ENCODE results near the gene ACTR3. TPM values are rescaled to one million over a fixed set of nuclear protein-coding genes. Genes with fewer than 3 reads are reported as not detected.
A peak's percentile ranks its signal among the peaks of the same experiment; 100 is the strongest.

ACTR3 gene
- total and polyA plus RNA-seq, 2 of the 4 experiments (the other 2 are of a cell fraction): 246 to 307 TPM

- Histone ChIP-seq H3K56ac (ENCODE audit: extremely low read depth, insufficient read depth, low read length) (no peak overlapping the region), H4K91ac (ENCODE audit: insufficient read depth, low read depth, low read length) (no peak overlapping the region), H3K4me1 (ENCODE audit: control insufficient read depth, insufficient read depth, low read length) (peaks cover 8% of the 10 kb centered on the region), H4K5ac (ENCODE audit: low read depth, low read length) (no peak overlapping the region), H3K9me1 (ENCODE audit: insufficient read depth, low read length) (peaks cover 7% of the 10 kb centered on the region; the same call in 1 of the 2 replicates), H4K8ac (ENCODE audit: low read depth in 2 of 2, low read length in 2 of 2) (no peak overlapping the region), H3K9me3 (ENCODE audit: control insufficient read depth, insufficient read depth, low read length) (no peaks in the 10 kb centered on the region), H3K14ac (replicated peaks; ENCODE audit: low read depth, low read length) (no peak overlapping the region), H2AK9ac (replicated peaks; ENCODE audit: low read depth, low read length, poor library complexity) (no peak overlapping the region), H3K23ac (ENCODE audit: low read depth, low read length) (no peak overlapping the region), H3K4ac (ENCODE audit: low read depth, low read length) (no peak overlapping the region), H3K9ac (ENCODE audit: low read depth, low read length) (no peak overlapping the region), H2BK20ac (ENCODE audit: low read depth, low read length) (no peak overlapping the region), H3K18ac (ENCODE audit: low read depth, low read length) (no peak overlapping the region), H4K20me1 (ENCODE audit: insufficient read depth, low read length) (peaks cover 17% of the 10 kb centered on the region; the same call in 1 of the 2 replicates), H3K27me3 (ENCODE audit: control insufficient read depth, insufficient read depth, low read length) (no peaks in the 10 kb centered on the region), H3K4me3 (ENCODE audit: insufficient read depth, low read depth, low read length) (no peak overlapping the region), H3K27ac (ENCODE audit: insufficient read depth, low read length) (no peak overlapping the region), H3K79me1 (ENCODE audit: low read depth in 1 of 2, low read length in 2 of 2) (peaks cover 5 to 46% of the 10 kb centered on the region in 2 experiments; a peak in 3 of 4 replicates), H2BK5ac (ENCODE audit: low read depth, low read length, poor library complexity, severe bottlenecking) (peak overlapping the region; percentile 50), H3K4me2 (ENCODE audit: low read depth, low read length) (0 out of 2 replicates have a peak overlapping the region, but pooled peaks have one; percentile 30), H2BK120ac (ENCODE audit: low read depth, low read length) (no peak overlapping the region), H2AK5ac (ENCODE audit: low read depth, low read length) (no peak overlapping the region), H3K36me3 (ENCODE audit: control insufficient read depth, insufficient read depth, low read length) (peaks cover 4% of the 10 kb centered on the region; the same call in 1 of the 2 replicates), H2BK15ac (ENCODE audit: low read depth, low read length) (no peak overlapping the region), H2AFZ (replicated peaks; ENCODE audit: low read length, poor library complexity) (no peak overlapping the region)
- ATAC-seq (ENCODE audit: low read depth) (no peak), DNase-seq (peak; percentile 19)
- in situ Hi-C loops (cut with MboI; ENCODE audit: low sequenced_read_pairs) (no loop called here), dilution Hi-C loops (cut with HindIII; ENCODE audit: low sequenced_read_pairs, unreplicated experiment) (no loop called here), intact Hi-C loops (cut with micrococcal nuclease) (no loop called here)
- ChIA-PET CTCF (interaction anchor here (0.6 kb wide), 1 partner anchor 144 kb away, joined by 5 read pairs; no protein-coding TSS in a partner anchor), POLR2A (ENCODE audit: unreplicated experiment) (no interaction called here)
- TF ChIP-seq CHD1 (IDR thresholded peaks at IDR 0.05; ENCODE audit: low read depth, low read length) (no peak), CEBPB (IDR thresholded peaks at IDR 0.05; ENCODE audit: low read depth, low read length) (0 out of 2 replicates have a peak, but pooled peaks have one; percentile 0), CTCF (conservative IDR thresholded peaks at IDR 0.05; ENCODE audit: low read depth, low read length) (no peak), POLR2A (IDR thresholded peaks at IDR 0.05; ENCODE audit: low read depth, low read length) (no peak), USF2 (IDR thresholded peaks at IDR 0.05; ENCODE audit: low read depth, low read length) (no peak), RAD21 (IDR thresholded peaks at IDR 0.05; ENCODE audit: low read length) (no peak)
- no CpG with 5 or more reads among the region's 5 CpGs for WGBS, 2 experiments (ENCODE audit: extremely low coverage in 2 of 2, insufficient read length in 1 of 2)
- no TSS peak for BruUV-seq (replicated peaks)
Observed at GRCh38 chr2:113964436-113964835, 74.5 kb downstream of the ACTR3 start.
